ENCODE data around the gene KDM4F.

Gene KDM4F

GRCh38 chr11:95045812-95046211 is 3.4 kb upstream of the KDM4F start:
- DNase-seq (ENCODE audit: low read depth), result no peak
- no peak overlapping the region for H3K4me3 ChIP-seq (replicated peaks; ENCODE audit: low read depth, low read length)
- TF ChIP-seq CTCF (IDR thresholded peaks at IDR 0.05; ENCODE audit: low read length, missing control alignments), result no peak

GRCh38 chr11:95050595-95051202 is 1.5 kb downstream of the KDM4F start:
- no peak overlapping the region for H3K4me3 ChIP-seq (replicated peaks; ENCODE audit: low read depth, low read length)
- no peak for TF ChIP-seq CTCF (IDR thresholded peaks at IDR 0.05; ENCODE audit: low read length, missing control alignments)
- no peak for DNase-seq (ENCODE audit: low read depth)

- DNase-seq (ENCODE audit: low read depth), result no peak
- H3K4me3 ChIP-seq (replicated peaks; ENCODE audit: low read depth, low read length), result no peak overlapping the region
- TF ChIP-seq CTCF (IDR thresholded peaks at IDR 0.05; ENCODE audit: low read length, missing control alignments), result no peak
Measured at GRCh38 chr11:95054356-95054755, 5.1 kb downstream of the KDM4F start.

- DNase-seq (ENCODE audit: low read depth), result no peak
Measured at GRCh38 chr11:95055283-95055897, 6.2 kb downstream of the KDM4F start.

GRCh38 chr11:95057959-95058358 is 8.7 kb downstream of the KDM4F start:
- TF ChIP-seq CTCF (IDR thresholded peaks at IDR 0.05; ENCODE audit: low read length, missing control alignments), result no peak
- H3K4me3 ChIP-seq (replicated peaks; ENCODE audit: low read depth, low read length), result no peak overlapping the region
- no peak for DNase-seq (ENCODE audit: low read depth)

More at GRCh38 chr11:95055283-95055897, 6.2 kb downstream of the KDM4F start:
- H3K4me3 ChIP-seq (replicated peaks; ENCODE audit: low read depth, low read length), result no peak overlapping the region
- no peak for TF ChIP-seq CTCF (IDR thresholded peaks at IDR 0.05; ENCODE audit: low read length, missing control alignments)

- H3K4me3 ChIP-seq (replicated peaks; ENCODE audit: low read depth, low read length), result no peak overlapping the region
- DNase-seq (ENCODE audit: low read depth), result no peak
- no peak for TF ChIP-seq CTCF (IDR thresholded peaks at IDR 0.05; ENCODE audit: low read length, missing control alignments)
Measured at GRCh38 chr11:95058621-95059020, 9.4 kb downstream of the KDM4F start.

GRCh38 chr11:95059046-95059445 is 9.8 kb downstream of the KDM4F start:
- no peak overlapping the region for H3K4me3 ChIP-seq (replicated peaks; ENCODE audit: low read depth, low read length)
- TF ChIP-seq CTCF (IDR thresholded peaks at IDR 0.05; ENCODE audit: low read length, missing control alignments), result no peak
- no peak for DNase-seq (ENCODE audit: low read depth)

Measured in fibroblast of pulmonary artery (primary cell).